Measurements from ENCODE around the gene AVL9.
A peak's percentile ranks its signal among the peaks of the same experiment; 100 is the strongest.
"Not testable (repeated sequence)": the region's sequence is repeated elsewhere in the genome, so short reads cannot be mapped to it uniquely, and the experiment has no call there.

Gene AVL9

DNA sequence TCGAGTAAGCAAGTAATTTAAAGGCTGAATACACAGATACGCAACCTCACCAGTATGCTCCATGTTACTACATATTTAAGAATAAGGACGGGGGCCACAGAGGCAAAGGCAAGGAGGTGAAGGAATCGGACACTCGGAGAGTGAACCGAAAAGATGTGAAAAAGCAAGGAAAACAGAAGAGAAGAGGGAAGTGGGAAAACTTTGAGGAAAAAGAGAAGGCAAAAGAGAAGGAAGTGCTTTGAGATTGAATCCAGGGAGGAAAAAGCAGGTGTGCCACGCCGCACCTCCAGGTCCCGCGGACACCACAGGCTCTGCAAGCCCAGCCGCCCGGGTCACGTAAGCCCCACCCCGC lies 367 bp upstream of the AVL9 start:
- Histone ChIP-seq H3K9ac (ENCODE audit: low read depth in 1 of 2, low read length in 2 of 2) (peak overlapping the region; percentile 66 to 90), H3K4me1 (ENCODE audit: control insufficient read depth in 1 of 2, insufficient read depth in 2 of 2, low read length in 2 of 2) (peaks cover 8 to 14% of the 10 kb centered on the region in 2 donors), H3K9me3 (ENCODE audit: control insufficient read depth in 1 of 2, low read length in 2 of 2) (no peaks in the 10 kb centered on the region), H3K4me3 (ENCODE audit: low read depth in 1 of 2, low read length in 2 of 2) (peak overlapping the region; percentile 81 to 83), H3K36me3 (ENCODE audit: control insufficient read depth in 1 of 2, insufficient read depth in 2 of 2, low read length in 2 of 2) (no peaks in the 10 kb centered on the region), H3K27ac (ENCODE audit: low read depth, low read length) (peak overlapping the region; percentile 71), H3K27me3 (ENCODE audit: control insufficient read depth in 1 of 2, insufficient read depth in 2 of 2, low read length in 2 of 2) (no peaks in the 10 kb centered on the region)

DNA sequence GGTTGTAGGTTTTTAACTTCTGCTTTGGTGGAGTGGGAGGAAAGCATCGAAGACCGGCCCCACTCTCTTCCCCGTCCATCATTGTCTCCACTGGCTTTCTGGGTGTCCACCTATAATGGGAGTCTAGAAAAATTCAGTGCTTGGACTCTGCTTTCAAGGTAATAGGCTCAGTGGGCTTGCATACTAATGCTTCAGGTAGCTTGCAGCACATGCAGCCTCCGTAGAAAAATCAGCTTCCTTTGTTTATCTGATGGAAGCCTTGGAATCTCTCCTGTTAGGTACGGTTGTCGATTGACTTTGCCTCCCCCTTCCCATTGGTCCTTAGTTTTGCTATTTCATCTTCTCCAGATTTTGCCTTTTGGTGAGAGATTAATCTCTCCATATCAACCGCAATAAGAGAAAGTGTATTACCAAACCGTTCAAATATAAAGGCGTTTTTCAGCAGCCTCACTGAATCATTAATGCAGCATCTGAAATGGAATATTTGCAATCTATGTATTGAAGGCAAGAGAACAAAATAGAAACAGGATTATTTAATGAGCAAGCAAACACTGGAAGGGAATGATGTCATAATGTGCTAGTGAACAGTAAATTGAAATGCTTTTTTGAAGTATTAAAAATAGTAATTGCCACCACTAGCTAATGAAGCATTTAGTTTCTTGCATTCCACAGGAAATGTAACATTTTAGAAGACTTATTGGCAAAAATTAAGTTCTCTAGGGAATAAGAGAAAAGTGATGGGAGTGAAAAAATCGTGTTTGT lies 944 bp downstream of the AVL9 start:
- H3K4me1 ChIP-seq (ENCODE audit: control insufficient read depth in 1 of 2, insufficient read depth in 2 of 2, low read length in 2 of 2): peaks cover 12 to 20% of the 10 kb centered on the region in 2 donors
- H3K9me3 ChIP-seq (ENCODE audit: control insufficient read depth in 1 of 2, low read length in 2 of 2): no peaks in the 10 kb centered on the region
- no peaks in the 10 kb centered on the region for H3K27me3 ChIP-seq (ENCODE audit: control insufficient read depth in 1 of 2, insufficient read depth in 2 of 2, low read length in 2 of 2)
- H3K9ac ChIP-seq (ENCODE audit: low read depth in 1 of 2, low read length in 2 of 2): peak overlapping the region; percentile 94
- H3K27ac ChIP-seq (ENCODE audit: low read depth, low read length): peak overlapping the region; percentile 98
- no peaks in the 10 kb centered on the region for H3K36me3 ChIP-seq (ENCODE audit: control insufficient read depth in 1 of 2, insufficient read depth in 2 of 2, low read length in 2 of 2)
- peak overlapping the region; percentile 85 to 92 for H3K4me3 ChIP-seq (ENCODE audit: low read depth in 1 of 2, low read length in 2 of 2)

DNA sequence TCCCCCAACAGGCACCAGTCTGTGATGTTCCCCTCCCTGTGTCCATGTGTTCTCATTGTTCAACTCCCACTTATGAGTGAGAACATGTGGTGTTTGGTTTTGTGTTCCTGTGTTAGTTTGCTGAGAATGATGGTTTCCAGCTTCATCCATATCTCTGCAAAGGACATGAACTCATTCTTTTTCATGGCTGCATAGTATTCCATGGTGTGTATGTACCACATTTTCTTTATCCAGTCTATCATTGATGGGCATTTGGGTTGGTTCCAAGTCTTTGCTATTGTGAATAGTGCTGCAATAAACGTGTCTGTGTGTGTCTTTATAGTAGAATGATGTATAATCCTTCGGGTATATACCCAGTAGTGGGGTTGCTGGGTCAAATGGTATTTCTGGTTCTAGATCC lies 4.5 kb downstream of the AVL9 start:
- not testable (repeated sequence) for H3K36me3 ChIP-seq (ENCODE audit: control insufficient read depth in 1 of 2, insufficient read depth in 2 of 2, low read length in 2 of 2); H3K4me3 ChIP-seq (ENCODE audit: low read depth in 1 of 2, low read length in 2 of 2); H3K9me3 ChIP-seq (ENCODE audit: control insufficient read depth in 1 of 2, low read length in 2 of 2); H3K27me3 ChIP-seq (ENCODE audit: control insufficient read depth in 1 of 2, insufficient read depth in 2 of 2, low read length in 2 of 2); H3K9ac ChIP-seq (ENCODE audit: low read depth in 1 of 2, low read length in 2 of 2); H3K27ac ChIP-seq (ENCODE audit: low read depth, low read length)
- peaks cover 19 to 23% of the 10 kb centered on the region in 2 donors for H3K4me1 ChIP-seq (ENCODE audit: control insufficient read depth in 1 of 2, insufficient read depth in 2 of 2, low read length in 2 of 2)

DNA sequence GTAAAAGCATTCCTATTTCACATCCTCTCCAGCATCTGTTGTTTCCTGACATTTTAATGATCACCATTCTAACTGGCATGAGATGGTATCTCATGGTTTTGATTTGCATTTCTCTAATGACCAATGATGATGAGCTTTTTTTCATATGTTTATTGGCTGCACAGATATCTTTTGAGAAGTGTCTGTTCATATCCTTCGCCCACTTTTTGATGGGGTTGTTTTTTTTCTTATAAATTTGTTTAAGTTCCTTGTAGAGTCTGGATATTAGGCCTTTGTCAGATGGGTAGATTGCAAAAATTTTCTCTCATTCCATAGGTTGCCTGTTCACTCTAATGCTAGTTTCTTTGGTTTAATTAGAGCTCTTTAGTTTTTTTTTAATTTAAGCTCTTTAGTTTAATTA lies 4.9 kb downstream of the AVL9 start:
- not testable (repeated sequence) for H3K9me3 ChIP-seq (ENCODE audit: control insufficient read depth in 1 of 2, low read length in 2 of 2); H3K4me3 ChIP-seq (ENCODE audit: low read depth in 1 of 2, low read length in 2 of 2); H3K9ac ChIP-seq (ENCODE audit: low read depth in 1 of 2, low read length in 2 of 2); H3K27ac ChIP-seq (ENCODE audit: low read depth, low read length); H3K36me3 ChIP-seq (ENCODE audit: control insufficient read depth in 1 of 2, insufficient read depth in 2 of 2, low read length in 2 of 2); H3K27me3 ChIP-seq (ENCODE audit: control insufficient read depth in 1 of 2, insufficient read depth in 2 of 2, low read length in 2 of 2)
- H3K4me1 ChIP-seq (ENCODE audit: control insufficient read depth in 1 of 2, insufficient read depth in 2 of 2, low read length in 2 of 2): peaks cover 19 to 23% of the 10 kb centered on the region in 2 donors

DNA sequence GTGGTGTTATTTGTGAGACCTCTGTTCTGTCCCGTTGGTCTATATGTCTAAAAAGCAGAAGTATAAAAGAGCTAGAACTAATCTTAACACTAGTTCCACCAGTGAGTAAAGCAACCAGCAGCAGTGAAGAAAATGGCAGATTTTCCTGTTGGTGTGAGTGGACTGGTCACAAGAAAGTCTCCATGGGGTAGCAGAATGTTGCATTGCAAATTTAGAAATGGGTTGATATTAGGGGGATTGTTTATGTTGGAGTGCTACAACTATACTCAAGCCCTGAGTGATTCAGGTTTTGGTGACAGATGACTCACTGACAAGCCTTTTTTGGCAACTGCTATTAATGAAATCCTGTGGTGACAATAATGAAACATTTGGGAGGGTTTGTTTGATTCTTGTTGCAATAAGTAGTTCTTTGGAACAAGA lies 5.6 kb downstream of the AVL9 start:
- Histone ChIP-seq H3K4me1 (ENCODE audit: control insufficient read depth in 1 of 2, insufficient read depth in 2 of 2, low read length in 2 of 2) (peaks cover 19 to 23% of the 10 kb centered on the region in 2 donors), H3K4me3 (ENCODE audit: low read depth in 1 of 2, low read length in 2 of 2) (no peak overlapping the region), H3K27ac (ENCODE audit: low read depth, low read length) (no peak overlapping the region), H3K27me3 (ENCODE audit: control insufficient read depth in 1 of 2, insufficient read depth in 2 of 2, low read length in 2 of 2) (no peaks in the 10 kb centered on the region), H3K9me3 (ENCODE audit: control insufficient read depth in 1 of 2, low read length in 2 of 2) (no peaks in the 10 kb centered on the region), H3K9ac (ENCODE audit: low read depth in 1 of 2, low read length in 2 of 2) (no peak overlapping the region), H3K36me3 (ENCODE audit: control insufficient read depth in 1 of 2, insufficient read depth in 2 of 2, low read length in 2 of 2) (no peaks in the 10 kb centered on the region)

DNA sequence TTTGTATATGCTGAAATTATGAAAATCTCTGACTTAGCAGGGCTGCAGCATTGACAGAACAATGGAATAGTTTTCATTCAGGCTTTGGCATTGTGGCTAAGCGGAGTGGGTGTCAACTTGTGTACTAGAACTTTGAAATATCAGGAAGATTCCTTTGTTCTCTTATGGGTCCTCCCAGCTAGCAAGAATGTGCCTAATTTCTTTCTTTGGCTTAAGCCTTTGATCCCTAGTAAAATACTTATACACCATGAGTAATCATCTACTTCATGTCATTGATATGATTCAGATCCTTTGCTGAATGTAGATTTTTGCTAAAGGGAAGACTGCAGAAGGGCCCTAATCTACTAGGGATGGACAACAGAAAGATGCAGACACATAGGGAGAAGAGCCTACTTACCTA lies 6.2 kb downstream of the AVL9 start:
- Histone ChIP-seq H3K4me1 (ENCODE audit: control insufficient read depth in 1 of 2, insufficient read depth in 2 of 2, low read length in 2 of 2) (peaks cover 17 to 25% of the 10 kb centered on the region in 2 donors), H3K9me3 (ENCODE audit: control insufficient read depth in 1 of 2, low read length in 2 of 2) (no peaks in the 10 kb centered on the region), H3K9ac (ENCODE audit: low read depth in 1 of 2, low read length in 2 of 2) (no peak overlapping the region), H3K27ac (ENCODE audit: low read depth, low read length) (no peak overlapping the region), H3K36me3 (ENCODE audit: control insufficient read depth in 1 of 2, insufficient read depth in 2 of 2, low read length in 2 of 2) (no peaks in the 10 kb centered on the region), H3K27me3 (ENCODE audit: control insufficient read depth in 1 of 2, insufficient read depth in 2 of 2, low read length in 2 of 2) (no peaks in the 10 kb centered on the region), H3K4me3 (ENCODE audit: low read depth in 1 of 2, low read length in 2 of 2) (no peak overlapping the region)

DNA sequence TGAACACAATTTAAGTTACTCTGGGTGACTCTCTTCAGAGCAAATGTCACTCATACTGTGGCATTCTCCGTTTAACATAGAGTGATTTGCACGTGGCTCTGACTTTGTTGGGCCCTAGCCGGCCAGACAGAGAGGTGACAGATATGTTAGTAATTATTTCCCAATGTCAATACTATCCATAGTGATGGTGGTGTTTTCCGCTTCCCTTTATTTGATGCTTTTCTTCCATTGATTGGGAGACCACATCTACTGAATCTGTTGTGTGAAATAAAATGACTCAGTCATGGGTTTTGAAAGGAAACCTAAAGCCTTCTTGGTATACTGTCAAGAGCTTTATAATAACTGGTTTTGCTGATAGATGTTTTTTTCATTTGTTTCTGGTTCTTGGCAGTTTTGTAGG lies 7.4 kb downstream of the AVL9 start:
- Histone ChIP-seq H3K9me3 (ENCODE audit: control insufficient read depth in 1 of 2, low read length in 2 of 2) (no peaks in the 10 kb centered on the region), H3K4me3 (ENCODE audit: low read depth in 1 of 2, low read length in 2 of 2) (no peak overlapping the region), H3K27ac (ENCODE audit: low read depth, low read length) (no peak overlapping the region), H3K4me1 (ENCODE audit: control insufficient read depth in 1 of 2, insufficient read depth in 2 of 2, low read length in 2 of 2) (peaks cover 11 to 19% of the 10 kb centered on the region in 2 donors), H3K36me3 (ENCODE audit: control insufficient read depth in 1 of 2, insufficient read depth in 2 of 2, low read length in 2 of 2) (no peaks in the 10 kb centered on the region), H3K9ac (ENCODE audit: low read depth in 1 of 2, low read length in 2 of 2) (no peak overlapping the region), H3K27me3 (ENCODE audit: control insufficient read depth in 1 of 2, insufficient read depth in 2 of 2, low read length in 2 of 2) (no peaks in the 10 kb centered on the region)

DNA sequence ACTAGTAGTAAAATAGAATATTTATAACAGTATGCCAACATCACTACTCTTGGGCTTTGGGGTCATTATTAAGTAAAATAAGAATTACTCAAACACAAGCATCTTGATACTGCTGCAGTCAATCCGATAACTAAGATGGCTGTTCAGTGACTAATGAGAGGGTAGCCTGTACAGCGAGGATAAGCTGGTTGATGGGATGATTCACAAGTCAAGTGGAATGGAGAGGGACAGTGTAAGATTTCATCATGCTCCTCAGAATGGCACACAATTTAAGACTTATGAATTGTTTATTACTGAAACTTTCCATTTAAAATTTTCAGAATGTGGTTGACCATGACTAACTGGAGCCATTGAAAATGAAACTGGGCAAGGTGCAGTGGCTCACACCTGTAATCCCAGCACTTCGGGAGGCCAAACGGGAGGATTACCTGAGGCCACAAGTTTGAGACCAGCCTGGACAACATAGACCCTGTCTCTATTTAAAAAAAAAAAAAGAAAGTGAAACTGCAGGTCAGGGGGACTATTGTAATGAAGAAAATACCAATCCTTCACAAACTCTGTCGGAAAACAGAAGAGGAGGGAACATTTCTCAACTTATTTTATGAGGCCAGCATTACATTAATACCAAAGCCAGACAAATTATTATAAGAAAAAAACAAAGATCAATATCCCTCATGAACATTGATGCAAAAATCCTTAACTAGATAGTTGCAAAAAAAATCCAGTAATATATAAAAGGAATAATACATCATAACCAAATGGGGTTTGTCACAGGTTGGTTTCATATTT lies 11.2 kb downstream of the AVL9 start:
- Histone ChIP-seq H3K36me3 (ENCODE audit: control insufficient read depth in 1 of 2, insufficient read depth in 2 of 2, low read length in 2 of 2) (no peaks in the 10 kb centered on the region), H3K27me3 (ENCODE audit: control insufficient read depth in 1 of 2, insufficient read depth in 2 of 2, low read length in 2 of 2) (no peaks in the 10 kb centered on the region), H3K9ac (ENCODE audit: low read depth in 1 of 2, low read length in 2 of 2) (no peak overlapping the region), H3K4me1 (ENCODE audit: control insufficient read depth in 1 of 2, insufficient read depth in 2 of 2, low read length in 2 of 2) (peaks cover 3 to 12% of the 10 kb centered on the region in 2 donors), H3K4me3 (ENCODE audit: low read depth in 1 of 2, low read length in 2 of 2) (no peak overlapping the region), H3K27ac (ENCODE audit: low read depth, low read length) (no peak overlapping the region), H3K9me3 (ENCODE audit: control insufficient read depth in 1 of 2, low read length in 2 of 2) (no peaks in the 10 kb centered on the region)

DNA sequence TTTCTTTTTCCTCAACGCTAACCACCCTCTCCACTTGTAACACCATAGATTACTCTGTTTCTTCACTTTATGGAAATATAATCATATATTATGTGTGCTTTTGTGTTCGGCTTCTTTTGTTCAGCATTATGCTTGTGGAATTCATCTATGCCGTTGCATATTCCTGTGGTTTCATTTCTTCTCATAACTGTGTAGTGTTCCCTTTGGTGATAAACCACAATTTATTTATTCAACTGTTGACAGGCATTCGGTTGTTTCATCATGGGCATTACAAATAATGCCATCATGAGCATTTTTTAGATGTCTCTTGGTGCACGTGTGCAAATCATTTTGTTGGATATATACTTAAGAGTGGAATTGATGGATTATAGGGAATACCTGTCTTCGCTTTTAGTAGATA lies 12.1 kb downstream of the AVL9 start:
- no peaks in the 10 kb centered on the region for H3K27me3 ChIP-seq (ENCODE audit: control insufficient read depth in 1 of 2, insufficient read depth in 2 of 2, low read length in 2 of 2)
- no peak overlapping the region for H3K9ac ChIP-seq (ENCODE audit: low read depth in 1 of 2, low read length in 2 of 2)
- no peak overlapping the region for H3K27ac ChIP-seq (ENCODE audit: low read depth, low read length)
- peaks cover 0 to 6% of the 10 kb centered on the region in 2 donors for H3K4me1 ChIP-seq (ENCODE audit: control insufficient read depth in 1 of 2, insufficient read depth in 2 of 2, low read length in 2 of 2)
- H3K36me3 ChIP-seq (ENCODE audit: control insufficient read depth in 1 of 2, insufficient read depth in 2 of 2, low read length in 2 of 2): no peaks in the 10 kb centered on the region
- H3K4me3 ChIP-seq (ENCODE audit: low read depth in 1 of 2, low read length in 2 of 2): no peak overlapping the region
- no peaks in the 10 kb centered on the region for H3K9me3 ChIP-seq (ENCODE audit: control insufficient read depth in 1 of 2, low read length in 2 of 2)

DNA sequence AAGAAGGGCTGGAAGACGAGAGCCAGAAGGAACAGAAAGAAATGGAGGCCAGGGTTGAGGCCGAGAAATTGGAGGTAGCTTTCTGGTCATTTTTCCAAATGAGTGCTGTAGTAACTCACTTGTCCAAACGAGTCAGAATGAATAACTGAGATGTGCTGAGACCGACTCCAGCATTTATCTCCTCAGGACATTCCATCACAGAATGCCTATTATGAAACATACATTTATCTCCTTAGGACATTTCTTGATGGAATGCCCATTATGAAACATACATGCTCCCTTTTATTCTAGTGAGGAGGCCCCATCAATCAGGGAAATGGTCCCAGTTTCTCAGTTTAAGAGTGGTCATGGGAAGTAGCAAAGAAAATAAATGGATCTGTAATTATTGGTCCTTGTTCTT lies 16.5 kb downstream of the AVL9 start:
- H3K4me3 ChIP-seq (ENCODE audit: low read depth in 1 of 2, low read length in 2 of 2): no peak overlapping the region
- no peak overlapping the region for H3K27ac ChIP-seq (ENCODE audit: low read depth, low read length)
- H3K9me3 ChIP-seq (ENCODE audit: control insufficient read depth in 1 of 2, low read length in 2 of 2): no peaks in the 10 kb centered on the region
- no peaks in the 10 kb centered on the region for H3K36me3 ChIP-seq (ENCODE audit: control insufficient read depth in 1 of 2, insufficient read depth in 2 of 2, low read length in 2 of 2)
- peaks cover 10 to 15% of the 10 kb centered on the region in 2 donors for H3K4me1 ChIP-seq (ENCODE audit: control insufficient read depth in 1 of 2, insufficient read depth in 2 of 2, low read length in 2 of 2)
- no peaks in the 10 kb centered on the region for H3K27me3 ChIP-seq (ENCODE audit: control insufficient read depth in 1 of 2, insufficient read depth in 2 of 2, low read length in 2 of 2)
- H3K9ac ChIP-seq (ENCODE audit: low read depth in 1 of 2, low read length in 2 of 2): no peak overlapping the region

All from duodenal mucosa (tissue), 2 donors.